IMR-90 (cell line): ENCODE results near the gene TRPM4. TPM values are rescaled to one million over a fixed set of nuclear protein-coding genes. Genes with fewer than 3 reads are reported as not detected.

Source experiments
- ATAC-seq: fragments of 200-7000 bp; cut with Tn5 transposase; 2 replicates; pipeline ENCODE4 v1.9.1; 2020; ENCODE audit warnings: low read depth, mild to moderate bottlenecking, moderate library complexity
- BruUV-seq: library from RNA; stranded (reverse); fragments of 400-500 nt; replicated peaks from 2 replicates; lab custom pipeline; 2021; lab: Mats Ljungman, UMichigan
- CTCF ChIA-PET: fragments of 300-600 bp; formaldehyde crosslinking; extraction: SDS; loops from one replicate; lab custom pipeline; 2021; ENCODE audit warnings: antibody characterized with exemption; lab: Yijun Ruan, JAX
- POLR2A ChIA-PET: fragments of 300-600 bp; sonication (Branson Sonifier 250); formaldehyde crosslinking; loops from one replicate; lab custom pipeline; 2022; ENCODE audit warnings: antibody characterized with exemption; ENCODE audit not compliant: unreplicated experiment; lab: Charles Lee
- DNase-seq: peaks from one replicate; pipeline ENCODE4 v3.0.0; 2013
- H2AFZ ChIP-seq: replicated peaks from 2 replicates; pipeline ENCODE3; 2013; ENCODE audit warnings: low read length, mild to moderate bottlenecking; ENCODE audit not compliant: poor library complexity
- H2AK5ac ChIP-seq: 2 replicates; pipeline ENCODE4 v1.6.1; 2013; ENCODE audit warnings: low read depth, low read length, inconsistent platforms
- H2AK9ac ChIP-seq: replicated peaks from 2 replicates; pipeline ENCODE3; 2013; ENCODE audit warnings: mild to moderate bottlenecking, low read depth, low read length, moderate library complexity; ENCODE audit not compliant: poor library complexity
- H2BK120ac ChIP-seq: 2 replicates; pipeline ENCODE4 v1.6.1; 2013; ENCODE audit warnings: low read depth, low read length, inconsistent platforms
- H2BK15ac ChIP-seq: 3 replicates; pipeline ENCODE4 v1.6.1; 2013; ENCODE audit warnings: low read depth, low read length, inconsistent platforms
- H2BK20ac ChIP-seq: 2 replicates; pipeline ENCODE4 v1.6.1; 2013; ENCODE audit warnings: low read depth, mild to moderate bottlenecking, inconsistent platforms, low read length, moderate library complexity
- H2BK5ac ChIP-seq: 2 replicates; pipeline ENCODE4 v1.6.1; 2013; ENCODE audit warnings: mild to moderate bottlenecking, low read depth, low read length, inconsistent platforms; ENCODE audit not compliant: poor library complexity, severe bottlenecking
- H3K14ac ChIP-seq: replicated peaks from 2 replicates; pipeline ENCODE4 v1.6.1; 2013; ENCODE audit warnings: low read depth, low read length, inconsistent platforms
- H3K18ac ChIP-seq: 2 replicates; pipeline ENCODE4 v1.6.1; 2013; ENCODE audit warnings: low read depth, low read length, control low read depth
- H3K23ac ChIP-seq: 2 replicates; pipeline ENCODE4 v1.6.1; 2013; ENCODE audit warnings: low read depth, low read length, inconsistent platforms
- H3K27ac ChIP-seq: 2 replicates; pipeline ENCODE4 v1.5.1; 2013; ENCODE audit warnings: mild to moderate bottlenecking, control low read depth, low read length; ENCODE audit not compliant: insufficient read depth
- H3K27me3 ChIP-seq: 2 replicates; pipeline ENCODE4 v1.6.1; 2013; ENCODE audit warnings: low read length; ENCODE audit not compliant: control insufficient read depth, insufficient read depth
- H3K36me3 ChIP-seq: 2 replicates; pipeline ENCODE4 v1.6.1; 2013; ENCODE audit warnings: low read length, mixed read lengths; ENCODE audit not compliant: control insufficient read depth, insufficient read depth
- H3K4ac ChIP-seq: 2 replicates; pipeline ENCODE4 v1.6.1; 2013; ENCODE audit warnings: low read depth, low read length, inconsistent platforms
- H3K4me1 ChIP-seq: 2 replicates; pipeline ENCODE4 v1.6.1; 2013; ENCODE audit warnings: low read length, mixed read lengths; ENCODE audit not compliant: control insufficient read depth, insufficient read depth
- H3K4me2 ChIP-seq: 2 replicates; pipeline ENCODE4 v1.6.1; 2013; ENCODE audit warnings: low read depth, mild to moderate bottlenecking, control low read depth, low read length, moderate library complexity
- H3K4me3 ChIP-seq: 2 replicates; pipeline ENCODE4 v1.5.1; 2013; ENCODE audit warnings: low read depth, mild to moderate bottlenecking, control low read depth, low read length, moderate library complexity; ENCODE audit not compliant: insufficient read depth
- H3K56ac ChIP-seq: 2 replicates; pipeline ENCODE4 v1.6.1; 2013; ENCODE audit warnings: low read length, inconsistent platforms; ENCODE audit not compliant: insufficient read depth; ENCODE audit errors: extremely low read depth
- H3K79me1 ChIP-seq, 2 experiments: 2 replicates each; pipeline ENCODE4 v1.6.1; 2013; ENCODE audit warnings: low read length in 2 of 2, inconsistent platforms in 1 of 2, low read depth in 1 of 2
- H3K9ac ChIP-seq: 2 replicates; pipeline ENCODE4 v1.6.1; 2013; ENCODE audit warnings: low read depth, low read length, control low read depth
- H3K9me1 ChIP-seq: 2 replicates; pipeline ENCODE4 v1.6.1; 2013; ENCODE audit warnings: low read length, inconsistent platforms; ENCODE audit not compliant: insufficient read depth
- H3K9me3 ChIP-seq: 2 replicates; pipeline ENCODE4 v1.6.1; 2013; ENCODE audit warnings: low read length; ENCODE audit not compliant: control insufficient read depth, insufficient read depth
- H4K20me1 ChIP-seq: 2 replicates; pipeline ENCODE4 v1.6.1; 2013; ENCODE audit warnings: low read length, inconsistent platforms; ENCODE audit not compliant: insufficient read depth
- H4K5ac ChIP-seq: 2 replicates; pipeline ENCODE4 v1.6.1; 2013; ENCODE audit warnings: mild to moderate bottlenecking, low read depth, low read length, control low read depth
- H4K8ac ChIP-seq, 2 experiments: 2 replicates each; pipeline ENCODE4 v1.6.1; 2013; ENCODE audit warnings: low read depth in 2 of 2, low read length in 2 of 2, control low read depth in 1 of 2, inconsistent platforms in 1 of 2
- H4K91ac ChIP-seq: 2 replicates; pipeline ENCODE4 v1.6.1; 2013; ENCODE audit warnings: low read depth, low read length, inconsistent platforms; ENCODE audit not compliant: insufficient read depth
- CEBPB ChIP-seq: IDR thresholded peaks from 2 replicates; pipeline ENCODE4 v1.6.1; 2012; ENCODE audit warnings: low read depth, low read length, improper control_type of control experiment
- RAD21 ChIP-seq: IDR thresholded peaks from 2 replicates; pipeline ENCODE4 v1.6.1; 2012; ENCODE audit warnings: low read length, improper control_type of control experiment
- WGBS, 2 experiments: methylation state at CpG; one replicate each; pipeline versions ENCODE4 v1.1.5 to v1.1.7; 2013; ENCODE audit warnings: missing lambda C conversion rate in 2 of 2; ENCODE audit not compliant: insufficient read length in 1 of 2; ENCODE audit errors: extremely low coverage in 2 of 2; 5-methylcytosine and 5-hydroxymethylcytosine counted together
- dilution Hi-C: fragments of 300-500 bp; cut with HindIII; formaldehyde crosslinking; loops from one replicate; pipeline ENCODE4 v1.14.3; 2018; ENCODE audit warnings: low sequenced_read_pairs; ENCODE audit not compliant: unreplicated experiment
- in situ Hi-C: fragments of 300-500 bp; cut with MboI; formaldehyde crosslinking; loops from 3 replicates; pipeline ENCODE4 v1.14.3; 2019; ENCODE audit warnings: low sequenced_read_pairs, inconsistent platforms, mixed read lengths
- intact Hi-C: fragments of 100-400 bp; cut with micrococcal nuclease; formaldehyde crosslinking; loops from 2 replicates; pipeline ENCODE4 v1.10.0; 2022
- polyA plus RNA-seq, 3 experiments: library from polyadenylated mRNA; depleted of rRNA; stranded (reverse); fragments of >200 nt; gene quantifications; 2 replicates each; pipeline ENCODE4 v1.2.3, GENCODE V29; 2012; ENCODE audit warnings: low replicate concordance in 1 of 3
- total RNA-seq: library from RNA; depleted of rRNA; stranded (reverse); fragments of >200 nt; gene quantifications from 2 replicates; pipeline ENCODE4 v1.2.3, GENCODE V29; 2012

TRPM4 gene
- total and polyA plus RNA-seq, 2 of the 4 experiments (the other 2 are of a cell fraction) = 2.2 to 19.7 TPM

DNA sequence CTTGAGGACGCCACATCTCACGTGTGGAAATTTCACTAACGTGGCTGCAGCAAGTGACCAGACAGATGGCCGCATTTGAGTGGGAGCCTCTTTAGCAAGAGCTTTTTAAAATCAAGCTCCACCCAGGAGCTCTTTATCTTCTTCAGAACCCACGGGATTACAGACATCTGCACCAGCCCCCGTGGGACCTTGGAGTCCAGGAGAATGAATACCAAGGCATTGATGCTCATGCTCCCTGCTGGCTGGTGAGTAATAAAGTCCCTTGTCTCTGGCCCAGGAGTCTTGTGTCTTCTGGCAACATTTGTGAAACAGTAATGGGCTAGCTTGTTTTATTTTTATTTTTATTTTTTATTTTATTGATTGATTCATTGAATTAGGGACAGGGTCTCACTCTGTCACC is 64.4 kb downstream of the TRPM4 start:
- dilution Hi-C loops = no loop called here

More for the DNA sequence above, 64.4 kb downstream of the TRPM4 start:
- 0 out of 2 replicates have a peak, but pooled peaks cover 3% of the 10 kb centered on the region for H3K27me3 ChIP-seq
- H4K5ac ChIP-seq = no peak overlapping the region
- H3K4me1 ChIP-seq = no peaks in the 10 kb centered on the region
- no peak overlapping the region for H3K18ac ChIP-seq
- no peak overlapping the region for H2BK15ac ChIP-seq
- no peaks in the 10 kb centered on the region for H3K79me1 ChIP-seq
- H3K23ac ChIP-seq = no peak overlapping the region
- no peak overlapping the region for H2AK5ac ChIP-seq
- H3K14ac ChIP-seq = no peak overlapping the region
- in situ Hi-C loops = no loop called here
- POLR2A ChIA-PET = no interaction called here
- ATAC-seq = no peak
- no peak overlapping the region for H2AFZ ChIP-seq
- no peak overlapping the region for H2BK120ac ChIP-seq
- no peak for DNase-seq
- WGBS, 2 experiments = 90% methylated on average over 2 of the region's 6 CpGs; no CpG with 5 or more reads in 1 of the 2 experiments
- H3K4ac ChIP-seq = no peak overlapping the region
- H4K20me1 ChIP-seq = no peaks in the 10 kb centered on the region; the same call in 1 of the 2 replicates
- H3K9me1 ChIP-seq = no peaks in the 10 kb centered on the region
- no peak overlapping the region for H4K91ac ChIP-seq
- H3K9me3 ChIP-seq = no peaks in the 10 kb centered on the region
- H3K36me3 ChIP-seq = no peaks in the 10 kb centered on the region
- TF ChIP-seq RAD21 = no peak
- TF ChIP-seq CEBPB = no peak
- intact Hi-C loops = loop anchor here (10.0 kb wide), 1 partner anchor 437 kb away; no protein-coding TSS in a partner anchor
- H2AK9ac ChIP-seq = no peak overlapping the region
- H3K4me3 ChIP-seq = no peak overlapping the region
- H3K27ac ChIP-seq = no peak overlapping the region
- no peak overlapping the region for H3K9ac ChIP-seq
- no peak overlapping the region for H4K8ac ChIP-seq
- CTCF ChIA-PET = interaction anchor here (2.5 kb wide), 1 partner anchor 124 kb away, joined by 9 read pairs; no protein-coding TSS in a partner anchor
- H2BK20ac ChIP-seq = no peak overlapping the region
- BruUV-seq = no TSS peak
- H2BK5ac ChIP-seq = no peak overlapping the region
- H3K4me2 ChIP-seq = no peak overlapping the region
- H3K56ac ChIP-seq = no peak overlapping the region
